GM18519 (cell line): ENCODE results near the gene EOGT.
A peak's percentile ranks its signal among the peaks of the same experiment; 100 is the strongest.

Experiments
- ATAC-seq: cut with Tn5 transposase; IDR thresholded peaks from one replicate; pipeline ENCODE4 v1.9.1; 2021; ENCODE audit warnings: mild to moderate bottlenecking, moderate library complexity; ENCODE audit not compliant: unreplicated experiment, low FRiP score

The EOGT gene

GRCh38 chr3:69013253-69014021 is at the start of gene EOGT:
EOGT (minus strand) TSS chr3:69013684; CDS start chr3:69009846, 3,838 bp downstream.
- ATAC-seq: peak; percentile 68

GRCh38 chr3:69059688-69060087 is 46.2 kb upstream of the EOGT start:
- ATAC-seq: no peak

GRCh38 chr3:69058947-69059224 is 45.4 kb upstream of the EOGT start:
- ATAC-seq: no peak

GRCh38 chr3:69058180-69058946 is 44.9 kb upstream of the EOGT start:
- peak; percentile 95 for ATAC-seq

GRCh38 chr3:69052472-69052898 is 39.0 kb upstream of the EOGT start:
- ATAC-seq: no peak

- peak; percentile 96 for ATAC-seq
These were observed 38.4 kb upstream of the EOGT start, which contains the start of gene TMF1 for GRCh38 chr3:69051756-69052471. TMF1 (minus strand) TSS chr3:69052333; CDS start chr3:69052086, 247 bp downstream.

GRCh38 chr3:69048990-69049389 is 35.5 kb upstream of the EOGT start:
- no peak for ATAC-seq

- no peak for ATAC-seq
These were observed 31.1 kb upstream of the EOGT start for GRCh38 chr3:69044608-69045007.

GRCh38 chr3:69033470-69033869 is 20.0 kb upstream of the EOGT start:
- ATAC-seq: no peak

GRCh38 chr3:69032737-69033136 is 19.3 kb upstream of the EOGT start:
- no peak for ATAC-seq

GRCh38 chr3:69032142-69032541 is 18.7 kb upstream of the EOGT start:
- ATAC-seq: no peak

GRCh38 chr3:69031635-69032034 is 18.2 kb upstream of the EOGT start:
- no peak for ATAC-seq

- ATAC-seq: no peak
These were observed 7.4 kb upstream of the EOGT start for GRCh38 chr3:69020857-69021256.

- ATAC-seq: no peak
These were observed 6.9 kb upstream of the EOGT start for GRCh38 chr3:69020424-69020823.

GRCh38 chr3:69016901-69017300 is 3.4 kb upstream of the EOGT start:
- ATAC-seq: no peak

- no peak for ATAC-seq
These were observed 2.6 kb upstream of the EOGT start for GRCh38 chr3:69016102-69016501.

- no peak for ATAC-seq
These were observed 617 bp upstream of the EOGT start for GRCh38 chr3:69014022-69014580.

GRCh38 chr3:69012800-69013252 is 658 bp downstream of the EOGT start:
- peak; percentile 30 for ATAC-seq

- no peak for ATAC-seq
These were observed 1.2 kb downstream of the EOGT start for GRCh38 chr3:69012100-69012799.

- ATAC-seq: no peak
These were observed 2.3 kb downstream of the EOGT start for GRCh38 chr3:69011096-69011730.
